ELF-1 (cell line): ENCODE measurements around the gene TRAPPC5.

ENCODE experiments used
- DNase-seq: peaks from one replicate; pipeline ENCODE4 v3.0.0-alpha.2; 2016; ENCODE audit warnings: low read depth, low spot score

The TRAPPC5 gene

DNA sequence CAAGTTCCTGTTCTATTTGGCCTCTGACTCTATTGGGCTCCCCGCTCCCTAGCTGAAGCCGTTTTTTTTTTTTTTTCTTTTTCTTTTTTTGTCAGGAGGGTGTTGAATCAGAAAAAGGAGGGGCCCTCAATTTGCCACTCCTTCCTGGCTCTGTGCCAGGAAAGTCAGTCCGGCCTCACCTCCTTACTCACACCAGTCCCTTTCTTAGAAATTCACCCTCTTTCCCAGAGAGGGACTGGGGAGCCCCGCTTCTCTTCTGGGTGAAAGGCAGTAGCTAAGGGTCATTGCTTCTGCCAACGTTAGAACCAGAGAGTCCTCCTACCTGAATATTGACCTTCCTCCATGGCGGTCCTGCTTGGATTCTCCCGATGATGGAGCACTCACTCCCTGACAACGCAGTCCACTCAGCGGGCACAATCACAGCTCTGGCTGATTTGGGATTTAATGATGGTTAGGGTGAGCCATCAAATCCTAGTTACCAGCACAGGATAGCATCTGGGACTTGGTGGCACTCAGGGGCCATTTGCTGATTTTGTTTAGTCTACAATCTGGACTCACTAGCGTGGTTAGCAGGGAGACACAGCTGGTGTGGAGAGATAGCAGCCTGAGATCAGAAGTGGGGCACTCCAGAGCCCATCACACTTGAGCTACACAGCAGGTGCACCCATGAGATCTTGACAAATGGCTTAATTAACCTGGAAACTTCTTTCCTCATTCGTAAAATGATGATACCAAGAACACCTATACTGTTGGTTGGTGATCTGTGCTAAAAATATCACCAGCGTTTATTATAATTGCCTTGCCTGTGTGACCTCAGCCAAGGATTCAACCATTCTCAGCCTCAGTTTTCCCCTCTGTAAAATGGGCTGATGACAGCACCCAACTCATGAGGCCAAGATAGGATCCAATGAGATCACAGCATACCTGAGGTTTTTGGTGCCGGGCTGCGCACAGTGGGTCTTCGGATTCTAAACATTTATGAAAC, 19.1 kb downstream of the TRAPPC5 start:
- DNase-seq: no peak

DNA sequence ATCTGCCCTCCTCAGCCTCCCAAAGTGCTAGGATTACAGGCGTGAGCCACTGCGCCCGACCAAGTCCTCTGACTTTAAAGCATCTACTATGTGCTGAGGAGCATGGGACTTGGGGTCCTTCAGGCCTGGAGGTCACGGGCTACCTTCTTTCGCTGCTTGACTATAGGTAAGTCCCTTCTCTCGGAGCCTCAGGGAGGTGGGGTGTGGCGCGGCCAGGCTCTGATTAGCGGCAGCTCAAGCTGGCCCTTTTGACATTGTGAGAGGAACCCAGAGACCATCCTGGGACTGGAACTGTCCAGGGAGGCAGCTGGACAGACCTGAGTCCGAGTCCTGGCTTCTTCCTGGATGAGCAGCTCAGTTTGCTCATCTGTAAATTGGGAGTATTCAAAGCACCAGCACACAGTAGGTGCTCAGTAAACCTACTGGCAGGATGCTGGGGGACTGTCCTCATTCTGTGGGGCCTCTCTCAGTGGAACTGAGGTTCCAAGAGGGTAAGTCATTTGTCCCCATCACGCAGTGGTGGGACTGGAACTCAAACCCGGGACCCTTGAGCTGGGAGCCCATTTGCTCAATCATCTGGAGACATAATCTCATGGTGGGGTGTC, 20.5 kb downstream of the TRAPPC5 start:
- no peak for DNase-seq

DNA sequence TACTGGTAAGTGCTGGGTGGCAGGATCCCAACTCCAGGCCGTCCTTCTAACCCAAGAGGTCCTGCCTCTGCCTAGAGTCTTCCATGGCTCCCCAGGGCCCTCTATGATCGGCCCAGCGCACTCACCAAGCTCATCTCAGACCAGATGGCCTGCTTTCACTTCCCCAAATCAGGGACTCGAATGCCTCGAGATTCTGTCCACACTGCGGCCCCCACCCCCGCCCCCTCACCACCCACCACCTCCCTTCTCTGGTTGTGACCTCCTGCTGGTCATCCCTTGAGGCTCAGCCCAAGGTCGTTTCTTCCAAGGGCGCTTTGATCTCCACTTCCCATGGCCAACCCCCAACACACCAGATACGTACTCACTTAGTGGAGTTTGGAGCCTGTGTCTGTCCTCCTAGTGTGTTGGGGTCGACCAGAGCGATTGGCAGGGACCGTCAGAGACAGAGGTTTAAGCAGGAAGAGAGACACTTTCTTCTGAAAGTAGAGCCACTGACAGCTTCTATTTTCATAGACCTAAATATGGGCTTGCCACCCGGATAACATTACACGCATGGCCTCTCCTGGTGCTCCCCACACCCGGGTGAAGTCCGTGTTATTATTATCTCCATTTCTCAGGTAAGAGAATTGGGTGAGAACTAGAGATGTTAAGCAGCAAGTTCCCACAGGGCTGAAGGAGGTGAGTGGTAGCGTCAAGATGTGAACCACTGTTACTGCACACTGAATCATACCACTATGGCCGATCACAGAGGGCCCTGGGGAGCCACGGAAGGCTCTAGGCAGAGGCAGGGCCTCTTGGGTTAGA, 21.2 kb downstream of the TRAPPC5 start, which contains the start of gene FCER2:
Gene FCER2, minus strand, starts transcription at position 478 of the 804 bp plus-strand sequence. CDS start 2,371 bp downstream, outside the sequence.
- DNase-seq: no peak

DNA sequence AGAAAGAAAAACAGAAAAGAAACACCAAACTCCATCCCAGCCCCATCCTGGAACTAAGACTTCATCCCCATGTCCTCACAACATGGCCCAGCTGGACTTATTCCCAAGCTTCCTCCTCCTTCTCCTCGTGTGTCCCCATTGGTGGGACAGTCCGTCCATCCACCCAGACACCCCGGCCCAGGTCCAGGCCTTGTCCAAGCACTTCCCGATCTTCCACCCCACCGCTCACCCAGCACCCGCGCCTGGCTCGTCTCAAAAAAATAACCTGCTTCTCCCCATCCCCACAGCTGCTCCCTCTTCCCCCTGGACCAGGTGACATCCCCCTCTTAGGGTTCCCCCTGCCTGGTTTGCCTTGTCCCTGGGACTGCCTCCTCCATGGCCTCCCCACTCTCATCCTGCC, 22.7 kb downstream of the TRAPPC5 start:
- DNase-seq: no peak

DNA sequence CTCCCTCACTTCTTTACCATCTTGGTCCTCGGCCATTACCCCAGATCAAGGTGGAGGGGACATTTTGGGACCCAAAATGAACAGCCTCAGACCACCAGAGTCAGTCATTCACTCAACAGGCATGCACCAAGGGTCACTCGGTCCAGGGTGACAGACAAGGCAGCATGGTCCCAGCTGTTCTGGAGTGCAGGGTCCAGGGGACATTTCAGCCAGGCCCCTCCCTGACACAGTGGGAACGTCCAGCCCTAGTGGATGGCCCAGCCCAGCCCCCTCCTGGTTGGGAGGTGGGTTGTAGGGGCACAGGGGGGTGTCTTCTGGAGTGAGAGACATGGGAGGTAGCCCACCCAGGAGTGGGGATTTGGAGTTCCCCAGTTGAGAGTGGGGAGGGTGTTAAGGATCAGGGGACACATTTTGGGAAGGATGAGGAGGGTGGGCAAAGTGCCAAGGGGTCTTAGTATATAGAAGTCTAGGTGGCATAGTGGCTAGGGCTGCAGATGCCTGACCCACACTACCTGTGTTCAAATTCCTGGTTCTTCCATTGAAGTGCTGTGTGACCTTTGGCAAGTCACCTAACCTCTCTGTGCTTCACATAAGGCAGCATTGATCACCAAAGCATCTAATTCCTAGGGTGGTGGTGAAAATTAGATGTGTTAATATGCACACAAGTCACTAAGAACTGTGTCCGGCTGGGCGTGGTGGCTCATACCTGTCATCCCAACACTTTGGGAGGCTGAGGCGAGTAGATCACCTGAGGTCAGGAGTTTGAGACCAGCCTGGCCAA, 23.8 kb downstream of the TRAPPC5 start:
- DNase-seq: no peak

DNA sequence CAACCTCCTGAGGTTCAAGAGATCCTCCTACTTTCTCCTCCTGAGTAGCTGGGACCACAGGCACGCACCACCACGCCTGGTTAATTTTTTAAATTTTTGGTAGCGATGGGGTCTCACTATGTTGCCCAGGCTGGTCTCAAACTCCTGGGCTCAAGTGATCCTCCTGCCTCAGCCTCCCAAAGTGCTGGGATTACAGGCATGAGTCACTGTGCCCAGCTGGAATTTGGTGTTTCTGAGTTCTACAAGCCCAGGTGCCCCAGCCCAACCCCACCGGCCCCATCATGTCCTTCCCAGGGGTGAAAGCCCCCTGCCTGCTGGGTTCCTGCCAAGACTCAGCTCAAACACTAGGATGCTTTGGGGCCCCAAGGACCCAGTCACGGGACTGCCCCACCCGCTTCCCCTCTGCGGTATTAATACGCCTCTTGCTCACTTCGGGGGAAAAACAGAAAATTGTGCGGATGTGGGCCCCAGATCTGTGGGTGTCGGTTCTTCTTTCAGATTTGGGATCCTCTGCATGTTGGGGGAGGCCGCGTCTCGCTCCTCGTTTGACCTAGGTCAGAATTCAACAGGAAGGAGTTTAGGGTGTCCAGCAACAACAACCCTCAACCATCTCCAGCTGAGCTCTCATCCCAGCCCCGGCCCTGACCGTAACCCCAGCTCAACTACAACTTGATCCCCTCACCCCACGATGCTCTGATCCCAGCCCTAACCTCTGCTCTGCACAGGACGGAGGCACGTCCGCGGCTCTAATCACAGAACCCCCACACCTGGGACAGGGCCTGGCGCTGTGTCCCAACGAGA, 25.0 kb downstream of the TRAPPC5 start:
- no peak for DNase-seq

DNA sequence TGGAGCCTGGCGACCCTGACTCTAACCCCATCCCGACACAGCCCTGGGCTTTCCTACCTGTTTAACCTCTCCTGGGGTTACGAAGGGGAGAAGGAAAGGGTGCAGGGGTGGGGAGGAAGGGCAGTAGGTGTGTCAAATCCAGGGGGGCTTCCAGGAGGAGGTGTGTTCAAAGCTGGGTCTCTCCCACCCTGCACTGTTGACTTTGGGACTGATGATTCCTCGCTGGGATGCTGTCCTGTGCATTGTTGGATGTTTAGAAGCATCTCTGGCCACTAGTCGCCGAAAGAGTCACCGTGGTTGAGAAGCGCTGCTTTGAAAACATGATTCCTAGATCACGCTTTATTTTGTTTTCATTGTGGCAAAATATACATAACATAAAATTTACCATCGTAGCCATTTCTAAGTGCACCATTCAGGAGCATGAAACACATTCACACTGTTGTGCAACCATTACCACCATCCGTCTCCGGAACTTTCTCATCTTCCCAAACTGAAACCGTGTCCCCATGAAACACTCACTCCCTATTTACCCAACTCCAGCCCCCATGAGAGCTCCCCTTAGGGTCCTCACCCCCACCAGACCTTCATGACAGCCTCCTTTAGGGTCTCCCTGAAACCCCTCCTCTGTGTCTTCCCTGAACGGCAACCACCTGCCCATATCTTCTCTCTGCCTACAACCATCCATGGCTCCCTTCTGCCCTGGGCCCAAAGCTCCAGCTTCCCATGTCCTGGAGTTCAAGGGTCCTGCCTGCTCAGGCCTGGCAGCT, 25.7 kb downstream of the TRAPPC5 start:
- no peak for DNase-seq

DNA sequence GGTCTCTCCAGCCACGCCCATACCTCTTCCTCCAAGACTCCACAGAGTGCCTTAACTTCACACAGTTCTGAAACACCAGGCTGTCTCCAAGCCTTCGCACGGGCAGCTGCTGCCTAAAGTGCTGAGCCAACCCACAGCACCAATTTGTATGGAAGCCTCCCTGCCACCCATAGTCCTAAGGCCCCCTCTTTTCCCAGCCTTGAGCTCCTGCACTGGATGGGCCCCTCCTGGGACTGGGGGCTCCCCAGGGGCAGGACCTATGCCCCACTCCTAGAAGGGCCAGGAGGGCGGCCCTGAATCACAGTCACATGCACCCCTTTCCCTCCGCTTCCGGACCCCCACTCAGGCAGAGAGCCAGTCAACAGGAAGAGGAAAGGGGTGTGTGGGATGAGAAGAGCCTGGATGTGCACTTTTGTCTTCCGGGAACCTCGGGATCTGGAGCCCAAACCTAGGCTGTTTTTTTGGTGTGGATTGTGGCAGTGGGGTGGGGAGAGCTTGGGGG, 26.4 kb downstream of the TRAPPC5 start:
- no peak for DNase-seq

DNA sequence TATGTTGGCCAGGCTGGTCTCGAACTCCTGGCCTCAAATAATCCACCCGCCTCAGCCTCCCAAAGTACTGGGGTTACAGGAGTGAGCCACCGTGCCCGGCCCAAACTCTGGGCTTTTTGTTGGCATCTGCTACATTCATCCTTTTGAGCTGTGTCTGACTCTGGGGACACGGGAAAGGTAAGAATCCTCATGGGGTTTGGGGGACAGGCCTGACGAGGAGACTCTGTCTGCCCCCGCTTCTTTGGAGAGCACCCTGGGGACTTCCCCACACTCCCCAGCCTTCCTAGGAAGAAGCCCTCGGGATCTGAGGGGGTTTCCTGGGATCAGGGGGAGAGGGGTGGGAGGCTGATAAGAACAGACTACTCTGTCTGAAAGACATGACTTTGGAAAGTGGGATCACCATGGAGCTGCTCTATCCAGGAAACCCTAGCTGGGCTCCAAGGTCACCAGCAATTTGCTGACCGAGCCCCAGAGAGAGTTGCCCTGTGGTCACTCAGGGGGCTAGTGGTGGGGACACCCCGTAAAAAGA, 29.4 kb downstream of the TRAPPC5 start:
- no peak for DNase-seq

DNA sequence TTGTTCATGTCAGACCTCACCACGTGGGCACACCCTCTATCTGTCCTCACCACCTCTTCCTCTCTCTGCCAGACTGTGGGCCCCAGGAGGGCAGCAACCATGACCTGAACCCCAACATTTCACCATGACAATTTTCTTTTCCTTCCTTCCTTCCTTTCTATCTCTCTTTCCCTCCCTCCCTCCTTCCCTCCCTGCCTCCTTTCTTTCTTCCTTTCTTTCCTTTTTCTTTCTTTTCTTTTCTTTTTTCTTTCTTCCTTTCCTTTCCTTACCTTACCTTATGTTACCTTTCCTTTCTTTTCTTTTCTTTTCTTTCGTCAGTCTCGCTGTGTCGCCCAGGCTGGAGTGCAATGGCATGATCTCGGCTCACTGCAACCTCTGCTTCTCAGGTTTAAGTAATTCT, 30.0 kb downstream of the TRAPPC5 start:
- no peak for DNase-seq

DNA sequence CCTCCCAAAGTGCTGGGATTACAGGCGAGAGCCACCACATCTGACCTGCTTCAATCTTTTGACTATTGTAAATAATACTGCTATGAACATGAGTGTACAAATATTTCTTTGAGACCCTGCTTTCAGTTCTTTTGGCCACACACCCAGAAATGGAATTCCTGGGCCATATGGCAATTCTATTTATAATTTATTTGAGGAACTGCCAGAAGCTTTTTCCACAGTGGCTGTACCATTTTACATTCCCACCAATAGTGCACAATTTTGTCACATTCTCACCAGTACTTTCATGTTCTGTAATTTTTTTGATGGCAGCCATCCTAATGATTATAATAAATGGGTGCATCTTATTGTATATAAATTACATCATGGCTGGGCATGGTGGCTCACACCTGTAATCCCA, 35.0 kb downstream of the TRAPPC5 start:
- no peak for DNase-seq

DNA sequence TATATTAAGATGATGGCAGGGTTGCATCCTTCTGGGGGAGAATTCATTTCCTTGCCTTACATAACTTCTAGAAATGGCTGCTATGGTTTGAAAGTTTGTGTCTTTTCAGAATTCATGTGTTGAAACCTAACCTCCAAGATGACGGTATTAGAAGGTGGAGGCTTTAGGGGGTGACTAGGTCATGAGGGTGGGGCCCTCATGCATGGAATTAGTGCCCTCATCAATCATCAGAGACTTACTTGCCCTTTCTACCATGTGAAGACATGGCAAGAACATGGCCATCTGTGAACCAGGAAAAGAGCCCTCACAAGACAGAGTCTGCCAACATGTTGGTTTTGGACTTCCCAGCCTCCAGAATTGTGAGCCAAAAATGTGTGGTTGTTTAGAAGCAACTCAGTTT, 36.1 kb downstream of the TRAPPC5 start:
- DNase-seq: no peak

DNA sequence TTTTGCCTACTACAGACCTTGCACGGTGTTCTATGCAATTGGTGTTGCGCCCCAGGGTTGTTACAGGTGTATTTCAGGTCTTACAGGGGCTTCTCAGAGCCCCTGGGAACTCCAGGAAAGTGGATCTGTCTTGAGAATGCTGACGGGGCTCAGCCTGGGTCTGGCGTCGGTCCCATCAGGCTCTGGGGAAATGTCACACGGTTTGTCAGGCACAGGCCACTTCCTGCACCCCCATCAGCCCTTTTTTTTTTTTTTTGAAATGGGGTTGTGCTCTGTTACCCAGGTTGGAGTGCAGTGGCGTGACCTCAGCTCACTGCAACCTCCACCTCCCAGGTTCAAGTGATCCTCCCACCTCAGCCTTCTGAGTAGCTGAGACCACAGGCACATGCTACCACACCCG, 38.0 kb downstream of the TRAPPC5 start:
- no peak for DNase-seq

DNA sequence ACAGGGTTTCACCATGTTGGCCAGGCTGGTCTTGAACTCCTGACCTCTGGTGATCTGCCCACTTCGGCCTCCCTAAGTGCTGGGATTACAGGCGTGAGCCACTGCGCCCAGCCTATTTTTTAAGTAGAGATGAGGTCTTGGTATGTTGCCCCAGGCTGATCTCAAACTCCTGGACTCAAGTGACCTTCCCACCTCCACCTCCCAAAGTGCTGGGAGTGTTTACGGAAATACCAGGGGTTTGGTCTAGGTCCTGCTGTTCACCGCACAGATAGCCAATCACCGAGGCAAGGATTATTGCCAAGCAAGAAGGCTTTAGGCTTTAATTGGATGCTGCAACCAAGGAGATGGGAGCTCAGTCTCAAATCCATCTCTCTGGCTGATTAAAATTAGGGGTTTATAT, 39.7 kb downstream of the TRAPPC5 start:
- DNase-seq: peak; percentile 76

DNA sequence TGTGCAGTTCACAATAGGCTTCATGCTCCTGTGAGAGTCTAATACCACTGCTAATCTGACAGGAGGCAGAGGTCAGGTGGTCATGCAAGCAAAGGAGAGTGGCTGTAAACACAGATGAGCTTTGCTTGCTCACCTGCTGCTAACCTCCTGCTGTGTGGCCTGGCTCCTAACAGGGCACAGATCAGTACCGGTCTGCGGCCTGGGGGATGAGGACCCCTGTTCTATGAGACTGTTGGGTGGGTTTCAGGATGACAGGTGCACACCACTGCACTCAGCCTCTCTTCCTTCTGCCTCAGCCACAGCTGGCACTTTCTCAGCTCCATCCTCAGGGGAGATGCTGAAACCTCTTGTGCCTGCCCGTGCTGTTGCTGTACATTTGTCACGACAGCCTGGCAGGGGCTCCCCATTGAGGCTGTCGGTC, 41.6 kb downstream of the TRAPPC5 start:
- DNase-seq: no peak

DNA sequence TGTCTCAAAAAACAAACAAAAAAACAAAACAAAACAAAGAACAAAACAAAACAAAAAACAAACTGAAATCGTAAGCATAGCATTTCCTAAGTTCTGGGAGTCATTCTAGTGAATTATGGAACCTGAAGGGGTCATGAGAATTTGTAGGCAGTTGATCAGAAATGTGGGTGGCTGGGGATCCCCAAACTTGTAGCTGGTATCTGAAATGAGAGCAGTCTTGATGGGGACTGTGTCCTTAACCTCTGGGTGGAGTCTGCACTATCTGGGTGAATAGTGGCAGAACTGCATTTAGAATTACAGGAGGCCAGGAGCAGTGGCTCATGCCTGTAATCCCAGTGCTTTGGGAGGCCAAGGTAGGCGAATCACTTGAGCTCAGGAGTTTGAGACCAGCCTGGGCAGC, 45.2 kb downstream of the TRAPPC5 start:
- DNase-seq: no peak

DNA sequence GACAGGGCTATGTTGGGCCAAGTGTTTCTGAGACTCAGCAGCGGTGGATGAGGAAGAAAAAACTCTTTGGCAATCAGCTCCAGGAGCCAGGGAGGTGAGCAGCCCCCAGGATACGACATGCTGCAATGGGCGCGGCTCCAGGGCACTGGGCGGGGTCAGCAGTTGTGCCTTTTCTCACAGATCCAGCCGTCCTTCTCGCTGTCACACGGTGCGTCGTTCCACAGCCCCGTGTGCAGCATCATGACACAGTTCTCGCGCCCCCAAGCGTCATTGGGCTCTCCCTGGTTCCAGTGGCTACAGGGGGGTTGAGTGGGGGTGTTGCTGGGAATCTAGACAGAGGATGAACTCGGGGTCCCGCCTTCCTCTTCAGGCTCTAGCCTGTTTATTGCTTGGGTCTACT, 48.6 kb downstream of the TRAPPC5 start:
- DNase-seq: peak; percentile 9

DNA sequence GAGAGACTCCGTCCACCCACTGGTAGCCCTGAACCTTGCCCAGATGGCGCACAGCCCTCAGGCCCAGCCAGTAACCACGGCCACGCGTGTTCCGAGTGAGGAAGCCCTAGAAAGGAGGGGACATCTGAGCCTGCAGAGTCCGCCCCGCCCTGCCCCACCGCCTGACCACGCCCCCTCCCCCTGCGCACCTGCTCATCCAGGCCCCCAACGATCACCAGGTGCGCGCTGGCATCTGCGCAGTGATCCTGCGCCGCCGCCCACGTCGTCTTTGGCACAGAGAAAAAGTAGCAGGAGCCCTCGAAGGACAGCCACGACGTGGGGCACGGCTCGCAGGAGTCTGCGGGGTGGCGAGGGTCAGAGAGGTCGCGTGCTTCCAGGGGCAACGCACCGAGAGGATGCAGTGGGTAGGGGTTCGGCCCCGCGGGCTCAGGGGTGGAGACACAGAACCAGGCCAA, 49.2 kb downstream of the TRAPPC5 start:
- no peak for DNase-seq
